ENCODE results near the gene SBF2.

The SBF2 gene

DNA sequence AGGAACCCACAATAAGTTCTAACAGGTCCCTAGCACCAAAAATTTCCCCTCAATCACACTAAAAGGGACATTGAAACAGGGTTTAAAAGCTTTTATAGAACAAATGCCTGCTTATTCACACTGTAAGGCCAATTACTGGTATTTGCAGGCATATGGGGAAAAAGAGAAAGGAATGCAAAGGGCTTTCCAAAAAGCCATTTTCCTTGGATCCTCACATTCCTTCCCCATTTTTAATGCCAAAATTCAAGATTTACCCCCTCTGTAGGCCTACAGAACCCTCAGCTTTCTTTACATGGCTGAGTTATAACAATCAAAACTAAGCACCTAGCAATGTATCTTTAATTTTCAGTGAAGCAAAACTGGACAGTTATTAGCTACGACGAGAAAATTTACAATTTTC is 102.0 kb downstream of the SBF2 start:
- H3K4me1 ChIP-seq (ENCODE audit: insufficient read depth, poor library complexity, severe bottlenecking): no peaks in the 10 kb centered on the region
- ATAC-seq (ENCODE audit: low read depth): no peak

DNA sequence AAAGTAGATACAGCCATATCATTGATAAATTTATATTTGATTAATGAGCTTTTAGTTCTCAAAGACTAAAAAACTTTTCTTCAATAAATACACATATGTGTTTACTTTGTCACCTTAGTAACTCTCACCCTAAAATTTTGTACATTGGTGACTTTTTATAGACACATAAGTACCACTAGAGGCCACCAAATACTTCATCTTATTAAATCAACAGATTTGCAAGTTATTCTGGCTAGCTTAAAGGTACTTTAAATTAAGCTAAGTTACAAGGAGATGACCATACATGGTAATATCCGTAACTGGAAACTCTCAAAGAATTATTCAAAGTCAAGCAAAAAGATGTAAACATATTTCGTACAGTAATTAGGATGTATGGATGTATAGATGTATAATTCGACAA is 112.2 kb downstream of the SBF2 start:
- no peaks in the 10 kb centered on the region for H3K4me1 ChIP-seq (ENCODE audit: insufficient read depth, poor library complexity, severe bottlenecking)
- no peak for ATAC-seq (ENCODE audit: low read depth)
- H3K27me3 ChIP-seq (ENCODE audit: insufficient read depth, poor library complexity, severe bottlenecking): no peaks in the 10 kb centered on the region
- H3K36me3 ChIP-seq (ENCODE audit: low read depth): no peaks in the 10 kb centered on the region
- H3K4me3 ChIP-seq (ENCODE audit: severe bottlenecking): no peak overlapping the region
- TF ChIP-seq, protein P1, sequence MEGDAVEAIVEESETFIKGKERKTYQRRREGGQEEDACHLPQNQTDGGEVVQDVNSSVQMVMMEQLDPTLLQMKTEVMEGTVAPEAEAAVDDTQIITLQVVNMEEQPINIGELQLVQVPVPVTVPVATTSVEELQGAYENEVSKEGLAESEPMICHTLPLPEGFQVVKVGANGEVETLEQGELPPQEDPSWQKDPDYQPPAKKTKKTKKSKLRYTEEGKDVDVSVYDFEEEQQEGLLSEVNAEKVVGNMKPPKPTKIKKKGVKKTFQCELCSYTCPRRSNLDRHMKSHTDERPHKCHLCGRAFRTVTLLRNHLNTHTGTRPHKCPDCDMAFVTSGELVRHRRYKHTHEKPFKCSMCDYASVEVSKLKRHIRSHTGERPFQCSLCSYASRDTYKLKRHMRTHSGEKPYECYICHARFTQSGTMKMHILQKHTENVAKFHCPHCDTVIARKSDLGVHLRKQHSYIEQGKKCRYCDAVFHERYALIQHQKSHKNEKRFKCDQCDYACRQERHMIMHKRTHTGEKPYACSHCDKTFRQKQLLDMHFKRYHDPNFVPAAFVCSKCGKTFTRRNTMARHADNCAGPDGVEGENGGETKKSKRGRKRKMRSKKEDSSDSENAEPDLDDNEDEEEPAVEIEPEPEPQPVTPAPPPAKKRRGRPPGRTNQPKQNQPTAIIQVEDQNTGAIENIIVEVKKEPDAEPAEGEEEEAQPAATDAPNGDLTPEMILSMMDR (IDR thresholded peaks at IDR 0.05; ENCODE audit: poor library complexity, severe bottlenecking): peak; percentile 66
- no peaks in the 10 kb centered on the region for H3K9me3 ChIP-seq (ENCODE audit: severe bottlenecking)
- no peak for DNase-seq (ENCODE audit: low spot score)
- no peak overlapping the region for H3K27ac ChIP-seq (ENCODE audit: poor library complexity, severe bottlenecking)

More for the DNA sequence above, 102.0 kb downstream of the SBF2 start:
- TF ChIP-seq, protein P1 (IDR thresholded peaks at IDR 0.05; ENCODE audit: poor library complexity, severe bottlenecking): no peak
- H3K27ac ChIP-seq (ENCODE audit: poor library complexity, severe bottlenecking): no peak overlapping the region
- no peaks in the 10 kb centered on the region for H3K27me3 ChIP-seq (ENCODE audit: insufficient read depth, poor library complexity, severe bottlenecking)
- no peak for DNase-seq (ENCODE audit: low spot score)
- H3K36me3 ChIP-seq (ENCODE audit: low read depth): peaks cover 16% of the 10 kb centered on the region
- no peak overlapping the region for H3K4me3 ChIP-seq (ENCODE audit: severe bottlenecking)
- no peaks in the 10 kb centered on the region for H3K9me3 ChIP-seq (ENCODE audit: severe bottlenecking)

DNA sequence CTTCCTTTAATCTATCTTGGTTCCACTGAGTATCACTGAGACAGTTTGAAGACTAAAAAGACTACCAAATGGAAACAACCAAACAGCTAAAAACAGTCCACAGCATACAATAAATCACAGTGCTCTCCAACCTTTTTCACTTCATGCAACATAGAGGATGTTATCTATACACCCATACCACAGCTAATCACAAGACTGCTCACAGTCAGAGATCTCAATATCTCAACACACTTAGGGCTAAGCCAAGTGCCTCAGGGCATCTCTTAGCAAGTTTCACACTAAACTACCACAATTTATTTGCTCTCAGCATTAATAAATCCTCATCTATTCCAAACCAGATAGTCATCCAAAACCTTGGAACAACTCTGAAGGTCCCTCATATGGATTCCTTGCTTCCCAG is 129.4 kb downstream of the SBF2 start:
- no peaks in the 10 kb centered on the region for H3K36me3 ChIP-seq (ENCODE audit: low read depth)
- H3K9me3 ChIP-seq (ENCODE audit: severe bottlenecking): no peaks in the 10 kb centered on the region
- no peak for DNase-seq (ENCODE audit: low spot score)
- TF ChIP-seq, protein P1 (IDR thresholded peaks at IDR 0.05; ENCODE audit: poor library complexity, severe bottlenecking): no peak
- no peak for ATAC-seq (ENCODE audit: low read depth)
- H3K27me3 ChIP-seq (ENCODE audit: insufficient read depth, poor library complexity, severe bottlenecking): no peaks in the 10 kb centered on the region
- H3K27ac ChIP-seq (ENCODE audit: poor library complexity, severe bottlenecking): no peak overlapping the region
- H3K4me1 ChIP-seq (ENCODE audit: insufficient read depth, poor library complexity, severe bottlenecking): no peaks in the 10 kb centered on the region
- H3K4me3 ChIP-seq (ENCODE audit: severe bottlenecking): no peak overlapping the region

DNA sequence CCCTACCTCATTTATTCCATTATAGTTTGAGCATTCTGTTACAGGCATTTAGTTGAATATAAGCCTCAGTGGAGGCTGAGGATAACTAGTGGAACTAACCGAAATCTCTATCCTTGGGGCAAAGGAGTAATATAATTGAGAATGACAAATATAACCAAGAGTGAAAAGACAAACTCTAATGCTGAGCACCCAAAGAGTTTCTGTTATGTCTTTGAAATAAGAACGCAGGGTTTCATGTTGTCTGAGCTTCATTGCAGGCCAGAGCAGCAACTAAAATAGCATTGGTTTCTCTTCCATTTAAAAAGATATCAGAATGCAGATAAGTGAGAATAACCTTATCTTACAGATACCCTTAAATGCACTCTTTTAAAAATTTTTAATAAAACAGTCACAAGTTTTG is 131.8 kb downstream of the SBF2 start:
- TF ChIP-seq, protein P1 (IDR thresholded peaks at IDR 0.05; ENCODE audit: poor library complexity, severe bottlenecking): no peak
- no peak overlapping the region for H3K4me3 ChIP-seq (ENCODE audit: severe bottlenecking)
- peaks cover 9% of the 10 kb centered on the region for H3K4me1 ChIP-seq (ENCODE audit: insufficient read depth, poor library complexity, severe bottlenecking)
- no peaks in the 10 kb centered on the region for H3K36me3 ChIP-seq (ENCODE audit: low read depth)
- no peaks in the 10 kb centered on the region for H3K27me3 ChIP-seq (ENCODE audit: insufficient read depth, poor library complexity, severe bottlenecking)
- no peak overlapping the region for H3K27ac ChIP-seq (ENCODE audit: poor library complexity, severe bottlenecking)
- ATAC-seq (ENCODE audit: low read depth) (no peak), DNase-seq (ENCODE audit: low spot score) (no peak)
- H3K9me3 ChIP-seq (ENCODE audit: severe bottlenecking): peaks cover 9% of the 10 kb centered on the region

DNA sequence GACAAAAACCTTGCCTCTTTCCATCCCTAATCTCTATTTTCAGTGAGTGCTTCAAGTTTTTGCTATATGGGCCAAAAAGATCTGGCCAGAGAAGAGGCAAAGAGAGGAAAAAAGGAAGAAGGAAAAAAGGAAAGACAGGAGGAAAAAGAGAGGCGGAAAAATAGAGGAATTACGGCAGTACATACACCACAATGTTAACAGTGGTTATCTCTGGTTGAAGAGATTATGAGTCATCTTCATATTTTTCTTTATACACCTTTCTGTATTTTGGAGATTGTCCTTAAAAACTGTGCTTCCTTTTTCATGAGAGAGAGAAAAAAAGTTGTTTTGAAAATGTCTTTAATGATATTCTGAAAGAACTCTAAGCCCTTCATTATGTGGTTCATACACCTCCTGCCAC is 133.7 kb downstream of the SBF2 start:
- H3K27ac ChIP-seq (ENCODE audit: poor library complexity, severe bottlenecking): peak overlapping the region; percentile 15
- no peak overlapping the region for H3K4me3 ChIP-seq (ENCODE audit: severe bottlenecking)
- no peaks in the 10 kb centered on the region for H3K36me3 ChIP-seq (ENCODE audit: low read depth)
- DNase-seq (ENCODE audit: low spot score): no peak
- H3K4me1 ChIP-seq (ENCODE audit: insufficient read depth, poor library complexity, severe bottlenecking): peaks cover 14% of the 10 kb centered on the region
- ATAC-seq (ENCODE audit: low read depth): no peak
- H3K27me3 ChIP-seq (ENCODE audit: insufficient read depth, poor library complexity, severe bottlenecking): no peaks in the 10 kb centered on the region
- H3K9me3 ChIP-seq (ENCODE audit: severe bottlenecking): peaks cover 11% of the 10 kb centered on the region
- TF ChIP-seq, protein P1 (IDR thresholded peaks at IDR 0.05; ENCODE audit: poor library complexity, severe bottlenecking): no peak
